Activated CD4-positive, alpha-beta T cell treated with anti-CD3 and anti-CD28 coated beads, Interleukin-2, Interleukin-6, amounts not matched to agents 100 ng/mL and 50 ng/mL, durations not matched to agents 16 hours and 8 hours (primary cell): ENCODE data around the gene BAHD1.
A peak's percentile ranks its signal among the peaks of the same experiment; 100 is the strongest.

Experiments
- DNase-seq: peaks from one replicate; pipeline ENCODE4 v3.0.0-alpha.2; 2020

Gene BAHD1

GRCh38 chr15:40469776-40470390 lies 29.1 kb downstream of the BAHD1 start:
- DNase-seq: no peak

- DNase-seq: peak; percentile 70
Observed at GRCh38 chr15:40470423-40471104, 29.8 kb downstream of the BAHD1 start, which contains the start of gene CHST14. TSS of gene CHST14 (plus strand) at chr15:40470984. CDS start at chr15:40471214, 230 bp downstream.

DNA sequence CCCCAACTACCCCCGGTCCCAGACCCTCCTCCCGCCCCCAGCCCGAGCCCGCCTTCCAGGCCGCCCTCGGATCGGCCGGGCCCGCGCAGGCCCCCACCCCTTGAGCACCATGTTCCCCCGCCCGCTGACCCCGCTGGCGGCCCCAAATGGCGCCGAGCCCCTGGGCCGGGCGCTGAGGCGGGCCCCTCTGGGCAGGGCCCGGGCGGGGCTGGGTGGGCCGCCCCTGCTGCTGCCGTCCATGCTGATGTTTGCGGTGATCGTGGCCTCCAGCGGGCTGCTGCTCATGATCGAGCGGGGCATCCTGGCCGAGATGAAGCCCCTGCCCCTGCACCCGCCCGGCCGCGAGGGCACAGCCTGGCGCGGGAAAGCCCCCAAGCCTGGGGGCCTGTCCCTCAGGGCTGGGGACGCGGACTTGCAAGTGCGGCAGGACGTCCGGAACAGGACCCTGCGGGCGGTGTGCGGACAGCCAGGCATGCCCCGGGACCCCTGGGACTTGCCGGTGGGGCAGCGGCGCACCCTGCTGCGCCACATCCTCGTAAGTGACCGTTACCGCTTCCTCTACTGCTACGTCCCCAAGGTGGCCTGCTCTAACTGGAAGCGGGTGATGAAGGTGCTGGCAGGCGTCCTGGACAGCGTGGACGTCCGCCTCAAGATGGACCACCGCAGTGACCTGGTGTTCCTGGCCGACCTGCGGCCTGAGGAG lies 30.5 kb downstream of the BAHD1 start:
- peak; percentile 22 for DNase-seq

DNA sequence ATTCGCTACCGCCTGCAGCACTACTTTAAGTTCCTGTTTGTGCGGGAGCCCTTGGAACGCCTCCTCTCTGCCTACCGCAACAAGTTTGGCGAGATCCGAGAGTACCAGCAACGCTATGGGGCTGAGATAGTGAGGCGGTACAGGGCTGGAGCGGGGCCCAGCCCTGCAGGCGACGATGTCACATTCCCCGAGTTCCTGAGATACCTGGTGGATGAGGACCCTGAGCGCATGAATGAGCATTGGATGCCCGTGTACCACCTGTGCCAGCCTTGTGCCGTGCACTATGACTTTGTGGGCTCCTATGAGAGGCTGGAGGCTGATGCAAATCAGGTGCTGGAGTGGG lies 31.0 kb downstream of the BAHD1 start:
- DNase-seq: peak; percentile 29

GRCh38 chr15:40472171-40472727 lies 31.5 kb downstream of the BAHD1 start:
- DNase-seq: no peak

DNA sequence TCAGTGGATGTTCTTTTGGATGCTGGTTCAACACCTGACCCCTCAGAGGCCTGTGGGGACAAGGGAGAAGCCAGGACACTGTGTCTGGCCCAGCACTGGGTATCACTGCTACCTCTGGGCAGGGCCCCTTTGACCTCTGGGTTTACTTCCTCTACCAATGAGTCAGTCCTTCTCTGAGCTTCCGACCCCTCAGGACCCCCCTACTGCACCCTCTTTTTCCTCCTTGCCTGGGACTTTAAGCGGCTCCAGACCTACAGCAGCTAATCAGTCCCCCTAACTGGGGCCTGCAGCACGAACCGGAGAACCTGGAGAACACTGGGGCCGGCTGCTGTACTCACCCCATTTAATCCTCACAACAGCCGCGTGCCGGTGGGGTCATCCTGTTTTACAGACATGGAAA lies 33.8 kb downstream of the BAHD1 start:
- no peak for DNase-seq

DNA sequence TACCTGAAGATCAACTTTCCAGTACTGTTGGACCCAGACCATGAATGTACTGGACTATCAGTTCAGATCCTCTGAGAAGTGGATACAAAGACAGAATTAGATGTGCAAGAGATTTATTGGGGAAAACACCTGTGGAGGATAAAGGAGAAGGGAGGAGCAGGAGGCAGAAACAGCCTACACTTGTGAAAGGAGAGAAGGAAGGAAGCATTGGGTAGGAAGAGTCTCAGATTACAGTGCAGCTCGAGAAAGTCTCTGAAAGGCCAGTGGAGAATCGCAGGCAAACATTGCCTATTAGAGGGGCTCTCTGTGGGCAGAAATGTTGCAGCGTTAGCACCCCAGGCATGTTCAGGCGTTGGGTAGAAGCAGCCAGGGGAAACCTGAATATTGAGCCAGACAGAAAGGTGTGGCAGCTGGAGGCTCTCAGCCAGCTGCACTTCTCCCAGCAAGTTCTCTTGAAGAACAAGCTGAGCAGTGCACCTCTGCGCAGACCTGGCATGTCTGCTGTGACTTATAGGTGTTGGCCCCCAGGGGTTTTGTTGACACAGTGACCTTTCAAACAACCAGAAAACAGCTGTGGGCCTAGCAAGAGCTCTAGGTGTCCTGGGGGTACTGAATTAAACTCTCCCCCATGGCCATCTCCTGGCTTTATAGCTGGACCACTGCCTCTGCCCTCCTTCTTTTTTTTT lies 37.0 kb downstream of the BAHD1 start:
- no peak for DNase-seq

DNA sequence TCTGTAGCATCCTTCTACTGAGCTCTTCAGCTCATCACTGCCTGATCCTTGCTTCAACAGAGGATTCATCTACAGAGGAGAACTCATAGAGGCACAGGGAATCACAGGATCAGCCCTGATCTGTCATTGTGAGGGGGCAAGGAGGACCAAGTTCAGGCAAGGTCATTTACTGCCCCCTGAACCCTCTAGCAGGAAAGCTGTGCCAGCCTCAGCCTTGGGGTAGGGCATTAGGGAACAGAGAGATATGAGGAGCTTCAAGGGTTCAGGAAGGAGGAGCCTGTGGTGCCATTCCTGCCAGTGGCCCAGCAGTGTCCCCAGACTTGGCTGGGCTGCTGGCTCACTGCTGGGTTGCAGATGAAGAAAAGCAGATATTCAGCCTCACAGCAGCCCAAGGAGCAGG lies 38.3 kb downstream of the BAHD1 start:
- no peak for DNase-seq

GRCh38 chr15:40481341-40482074 lies 40.8 kb downstream of the BAHD1 start:
- DNase-seq: no peak

GRCh38 chr15:40483919-40484318 lies 43.2 kb downstream of the BAHD1 start:
- DNase-seq: no peak

DNA sequence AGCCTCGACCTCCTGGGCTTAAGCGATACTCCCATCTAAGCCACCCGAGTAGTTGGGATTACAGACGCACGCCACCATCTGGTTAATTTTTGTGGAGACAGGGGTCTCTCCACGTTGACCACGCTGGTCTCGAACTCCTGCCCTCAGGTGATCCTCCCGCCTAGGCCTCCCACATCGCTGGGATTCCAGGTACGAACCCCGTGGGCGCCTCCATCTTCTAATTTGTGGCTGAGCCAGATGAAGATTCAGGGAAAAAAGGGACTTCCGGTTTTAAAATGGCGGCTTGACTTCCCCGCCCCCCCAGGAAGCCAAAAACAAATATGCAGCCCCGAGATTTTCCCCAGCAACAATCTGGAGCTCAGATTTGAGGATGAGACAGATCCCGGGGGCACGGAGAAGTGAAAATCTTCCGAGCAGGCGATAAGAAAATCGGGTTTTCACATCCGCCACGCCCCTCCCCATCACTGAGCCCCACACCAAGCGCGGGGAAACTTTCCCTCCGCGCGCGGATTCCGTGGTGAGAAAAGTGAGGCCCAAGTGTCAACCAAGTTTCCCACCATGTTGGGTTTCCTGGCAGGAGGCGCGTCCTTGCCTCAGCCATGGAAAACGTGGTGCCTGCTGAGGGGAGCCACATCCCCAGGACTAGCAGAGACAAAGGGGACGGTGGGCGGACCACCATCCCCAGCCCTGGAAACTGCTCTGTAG lies 45.5 kb downstream of the BAHD1 start:
- DNase-seq: no peak

GRCh38 chr15:40487816-40488682 lies 47.3 kb downstream of the BAHD1 start:
- DNase-seq: no peak

DNA sequence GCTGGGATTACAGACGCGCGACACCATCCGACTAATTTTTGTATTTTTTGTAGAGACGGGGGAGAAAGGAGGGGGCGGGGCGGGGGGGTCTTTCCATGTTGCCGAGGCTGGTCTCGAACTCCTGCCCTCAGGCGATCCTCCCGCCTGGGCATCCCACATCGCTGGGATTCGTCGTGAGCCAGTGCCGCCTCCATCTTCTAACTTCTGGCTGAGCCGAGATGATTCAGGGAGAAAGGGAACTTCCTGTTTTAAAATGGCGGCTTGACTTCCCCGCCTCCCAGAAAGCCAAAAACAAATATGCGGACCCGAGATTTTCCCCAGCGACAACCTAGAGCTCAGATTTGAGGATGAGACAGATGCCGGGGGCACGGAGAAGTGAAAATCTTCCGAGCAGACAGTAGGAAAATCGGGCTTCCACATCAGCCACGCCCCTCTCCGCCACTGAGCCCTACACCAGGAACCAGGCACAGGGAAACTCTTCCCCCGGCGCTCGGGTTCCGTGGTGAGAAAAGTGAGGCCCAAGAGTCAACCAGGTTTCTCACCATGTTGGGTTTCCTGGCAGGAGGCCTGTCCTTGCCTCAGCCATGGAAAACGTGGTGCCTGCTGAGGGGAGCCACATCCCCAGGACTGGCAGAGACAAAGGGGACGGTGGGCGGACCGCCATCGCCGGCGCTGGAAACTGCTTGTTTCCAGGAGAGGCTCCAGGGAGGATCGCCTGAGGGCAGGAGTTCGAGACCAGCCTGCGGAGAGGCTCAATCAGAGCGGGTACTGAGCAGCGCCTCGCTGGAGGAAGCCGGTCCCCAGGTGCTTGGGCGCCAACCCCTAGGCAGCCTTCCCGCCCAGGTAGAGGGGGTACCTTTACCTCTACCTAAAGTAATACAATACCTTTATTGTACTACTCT lies 48.8 kb downstream of the BAHD1 start:
- no peak for DNase-seq

- DNase-seq: peak; percentile 78
Observed at GRCh38 chr15:40493089-40493840, 52.5 kb downstream of the BAHD1 start.

- DNase-seq: no peak
Observed at GRCh38 chr15:40495516-40495915, 54.8 kb downstream of the BAHD1 start.

- no peak for DNase-seq
Observed at GRCh38 chr15:40498418-40498817, 57.7 kb downstream of the BAHD1 start.

GRCh38 chr15:40498891-40499290 lies 58.1 kb downstream of the BAHD1 start:
- no peak for DNase-seq

GRCh38 chr15:40499931-40500330 lies 59.2 kb downstream of the BAHD1 start:
- no peak for DNase-seq
